Ovary (tissue), 3 donors: ENCODE measurements around the gene SPINK2.

Source experiments
- EP300 ChIP-seq: sonication (generic); formaldehyde crosslinking; IDR thresholded peaks from one replicate; pipeline ENCODE4 v1.6.1; 2017; ENCODE audit warnings: antibody characterized with exemption
- POLR2A ChIP-seq: fragments of 450-650 bp; IDR thresholded peaks from one replicate; pipeline ENCODE4 v1.6.1; 2017; ENCODE audit warnings: antibody characterized with exemption, mild to moderate bottlenecking, moderate library complexity
- TF ChIP-seq, protein P1 (sequence below), 3 donors: fragments of 450-650 bp in 2 of 3; fragments of 200-600 bp in 1 of 3; IDR thresholded peaks; one replicate each; pipeline versions ENCODE4 v1.5.1 to v1.8.0; 2016 to 2022; ENCODE audit warnings: antibody characterized with exemption in 3 of 3, mild to moderate bottlenecking in 1 of 3
- donor health status: DM: no; HTN: no; CAD: no.

DNA sequence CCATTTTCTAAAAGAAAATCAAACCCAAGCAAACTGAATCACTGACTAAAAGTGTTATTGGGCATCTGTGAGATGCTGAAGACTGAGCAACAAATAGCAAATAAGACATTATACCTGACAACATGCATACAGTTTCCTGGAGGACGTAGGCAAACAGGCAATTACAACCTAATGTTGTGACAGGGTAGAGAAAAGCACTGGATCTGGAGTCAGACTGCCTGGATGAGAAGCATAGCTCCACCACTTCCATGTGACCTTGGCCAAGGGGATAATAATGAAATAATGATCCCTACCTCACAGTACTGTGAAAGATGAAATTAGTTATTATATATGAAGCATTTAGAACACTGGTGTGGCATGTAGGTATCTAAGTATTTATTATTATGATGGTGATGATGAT, 2.7 kb downstream of the SPINK2 start:
- TF ChIP-seq POLR2A (no peak), EP300 (no peak)
- TF ChIP-seq, protein P1, sequence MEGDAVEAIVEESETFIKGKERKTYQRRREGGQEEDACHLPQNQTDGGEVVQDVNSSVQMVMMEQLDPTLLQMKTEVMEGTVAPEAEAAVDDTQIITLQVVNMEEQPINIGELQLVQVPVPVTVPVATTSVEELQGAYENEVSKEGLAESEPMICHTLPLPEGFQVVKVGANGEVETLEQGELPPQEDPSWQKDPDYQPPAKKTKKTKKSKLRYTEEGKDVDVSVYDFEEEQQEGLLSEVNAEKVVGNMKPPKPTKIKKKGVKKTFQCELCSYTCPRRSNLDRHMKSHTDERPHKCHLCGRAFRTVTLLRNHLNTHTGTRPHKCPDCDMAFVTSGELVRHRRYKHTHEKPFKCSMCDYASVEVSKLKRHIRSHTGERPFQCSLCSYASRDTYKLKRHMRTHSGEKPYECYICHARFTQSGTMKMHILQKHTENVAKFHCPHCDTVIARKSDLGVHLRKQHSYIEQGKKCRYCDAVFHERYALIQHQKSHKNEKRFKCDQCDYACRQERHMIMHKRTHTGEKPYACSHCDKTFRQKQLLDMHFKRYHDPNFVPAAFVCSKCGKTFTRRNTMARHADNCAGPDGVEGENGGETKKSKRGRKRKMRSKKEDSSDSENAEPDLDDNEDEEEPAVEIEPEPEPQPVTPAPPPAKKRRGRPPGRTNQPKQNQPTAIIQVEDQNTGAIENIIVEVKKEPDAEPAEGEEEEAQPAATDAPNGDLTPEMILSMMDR (IDR thresholded peaks at IDR 0.05): no peak
